H9 (cell line): Measurements from ENCODE around the gene DDAH2. TPM values are rescaled to one million over a fixed set of nuclear protein-coding genes. Genes with fewer than 3 reads are reported as not detected.
A peak's percentile ranks its signal among the peaks of the same experiment; 100 is the strongest.

Experiments used
- DNase-seq: peaks from one replicate; pipeline ENCODE4 v3.0.0-alpha.2; 2017
- H2AFZ ChIP-seq: one replicate; pipeline ENCODE4 v1.6.1; 2013; ENCODE audit warnings: mild to moderate bottlenecking, low read length, control low read depth, moderate library complexity
- H2AK5ac ChIP-seq: 2 replicates; pipeline ENCODE4 v1.6.1; 2013; ENCODE audit warnings: low read length, control low read depth, mixed read lengths; ENCODE audit not compliant: insufficient read length
- H2BK120ac ChIP-seq: one replicate; pipeline ENCODE4 v1.6.1; 2013; ENCODE audit warnings: low read depth, mild to moderate bottlenecking, low read length, control low read depth, inconsistent platforms; ENCODE audit not compliant: poor library complexity, severe bottlenecking
- H2BK12ac ChIP-seq: 2 replicates; pipeline ENCODE4 v1.6.1; 2013; ENCODE audit warnings: low read length, control low read depth, mixed read lengths, low read depth; ENCODE audit not compliant: insufficient read length
- H2BK15ac ChIP-seq: 2 replicates; pipeline ENCODE4 v1.6.1; 2013; ENCODE audit warnings: low read depth, low read length, control low read depth
- H2BK20ac ChIP-seq: one replicate; pipeline ENCODE4 v1.6.1; 2013; ENCODE audit warnings: low read depth, mild to moderate bottlenecking, low read length, control low read depth, inconsistent platforms; ENCODE audit not compliant: poor library complexity, severe bottlenecking
- H2BK5ac ChIP-seq: 2 replicates; pipeline ENCODE4 v1.6.1; 2013; ENCODE audit warnings: low read length, control low read depth, mixed read lengths; ENCODE audit not compliant: insufficient read length
- H3K14ac ChIP-seq: 2 replicates; pipeline ENCODE4 v1.6.1; 2013; ENCODE audit warnings: low read length, control low read depth; ENCODE audit not compliant: insufficient read depth
- H3K18ac ChIP-seq: 2 replicates; pipeline ENCODE4 v1.6.1; 2013; ENCODE audit warnings: low read depth, mild to moderate bottlenecking, mixed read lengths, low read length, control low read depth; ENCODE audit not compliant: insufficient read length
- H3K23ac ChIP-seq: 2 replicates; pipeline ENCODE4 v1.6.1; 2013; ENCODE audit warnings: low read length, control low read depth, mixed read lengths, low read depth; ENCODE audit not compliant: insufficient read length
- H3K23me2 ChIP-seq: 2 replicates; pipeline ENCODE4 v1.6.1; 2013; ENCODE audit warnings: low read depth, mild to moderate bottlenecking, mixed read lengths, low read length, control low read depth; ENCODE audit not compliant: insufficient read length, poor library complexity, severe bottlenecking
- H3K27ac ChIP-seq: 2 replicates; pipeline ENCODE4 v1.5.1; 2013; ENCODE audit warnings: low read length, control low read depth, mixed read lengths, low read depth; ENCODE audit not compliant: insufficient read length
- H3K27me3 ChIP-seq: 2 replicates; pipeline ENCODE4 v1.6.1; 2013; ENCODE audit warnings: low read length, control low read depth, inconsistent platforms; ENCODE audit not compliant: insufficient read depth
- H3K4ac ChIP-seq: 2 replicates; pipeline ENCODE4 v1.6.1; 2013; ENCODE audit warnings: low read depth, mild to moderate bottlenecking, control low read depth, inconsistent platforms, low read length, moderate library complexity
- H3K4me1 ChIP-seq: 2 replicates; pipeline ENCODE4 v1.6.1; 2013; ENCODE audit warnings: low read length, control low read depth, inconsistent platforms; ENCODE audit not compliant: insufficient read depth
- H3K4me2 ChIP-seq: 2 replicates; pipeline ENCODE4 v1.6.1; 2013; ENCODE audit warnings: low read length, control low read depth, mixed read lengths; ENCODE audit not compliant: insufficient read length, insufficient read depth
- H3K56ac ChIP-seq: 2 replicates; pipeline ENCODE4 v1.6.1; 2013; ENCODE audit warnings: low read depth, mild to moderate bottlenecking, mixed read lengths, low read length, control low read depth; ENCODE audit not compliant: insufficient read length
- H3K79me1 ChIP-seq: 2 replicates; pipeline ENCODE4 v1.6.1; 2013; ENCODE audit warnings: low read depth, mild to moderate bottlenecking, moderate library complexity, low read length, control low read depth, inconsistent platforms; ENCODE audit not compliant: insufficient read depth, poor library complexity, severe bottlenecking
- H3K79me2 ChIP-seq: 2 replicates; pipeline ENCODE4 v1.6.1; 2013; ENCODE audit warnings: low read length, control low read depth, inconsistent platforms; ENCODE audit not compliant: insufficient read depth
- H3K9ac ChIP-seq: 2 replicates; pipeline ENCODE4 v1.6.1; 2013; ENCODE audit warnings: low read length, control low read depth, mixed read lengths; ENCODE audit not compliant: insufficient read length; ENCODE audit errors: extremely low read depth
- H3K9me3 ChIP-seq: one replicate; pipeline ENCODE4 v1.6.1; 2013; ENCODE audit warnings: low read depth, low read length, inconsistent platforms; ENCODE audit not compliant: control insufficient read depth
- H3T11ph ChIP-seq: one replicate; pipeline ENCODE4 v1.6.1; 2013; ENCODE audit warnings: mild to moderate bottlenecking, low read length, control low read depth, inconsistent platforms
- H4K20me1 ChIP-seq: one replicate; pipeline ENCODE4 v1.6.1; 2013; ENCODE audit not compliant: control insufficient read depth, insufficient read length, insufficient read depth
- H4K5ac ChIP-seq: 2 replicates; pipeline ENCODE4 v1.6.1; 2013; ENCODE audit warnings: low read depth, mild to moderate bottlenecking, mixed read lengths, low read length, control low read depth; ENCODE audit not compliant: insufficient read length
- H4K8ac ChIP-seq: replicated peaks from 2 replicates; pipeline ENCODE4 v1.6.1; 2013; ENCODE audit warnings: low read length, control low read depth, mixed read lengths, low read depth; ENCODE audit not compliant: insufficient read length
- H4K91ac ChIP-seq: 2 replicates; pipeline ENCODE4 v1.6.1; 2013; ENCODE audit warnings: low read depth, mild to moderate bottlenecking, moderate library complexity, mixed read lengths, low read length, control low read depth; ENCODE audit not compliant: insufficient read length
- H3K27ac Mint-ChIP-seq, 3 experiments: 2 replicates in 2 of 3; 3 replicates in 1 of 3; pipeline ENCODE4 v1.8.0; 2020 to 2021; ENCODE audit warnings: mixed read lengths in 3 of 3, mild to moderate bottlenecking in 1 of 3, moderate library complexity in 1 of 3
- H3K27me3 Mint-ChIP-seq: 2 replicates; pipeline ENCODE4 v1.8.0; 2021; ENCODE audit warnings: low read depth, mild to moderate bottlenecking, moderate library complexity, mixed read lengths
- H3K36me3 Mint-ChIP-seq, 3 experiments: 2 replicates in 2 of 3; 3 replicates in 1 of 3; pipeline ENCODE4 v1.8.0; 2020 to 2021; ENCODE audit warnings: low read depth in 3 of 3, mixed read lengths in 3 of 3; ENCODE audit not compliant: insufficient read depth in 1 of 3
- H3K4me1 Mint-ChIP-seq, 2 experiments: 2 replicates each; pipeline ENCODE4 v1.8.0; 2020; ENCODE audit warnings: mixed read lengths in 2 of 2
- H3K4me3 Mint-ChIP-seq, 2 experiments: 2 replicates in 1 of 2; 3 replicates in 1 of 2; pipeline ENCODE4 v1.8.0; 2020 to 2021; ENCODE audit warnings: mild to moderate bottlenecking in 2 of 2, mixed read lengths in 2 of 2, moderate library complexity in 1 of 2
- H3K9me3 Mint-ChIP-seq, 2 experiments: 2 replicates in 1 of 2; 3 replicates in 1 of 2; pipeline ENCODE4 v1.8.0; 2020; ENCODE audit warnings: mild to moderate bottlenecking in 2 of 2, mixed read lengths in 2 of 2, moderate library complexity in 1 of 2
- WGBS: extraction: QIAGEN DNeasy Blood & Tissue Kit; methylation state at CpG from one replicate; pipeline ENCODE4 v1.1.7; 2013; ENCODE audit warnings: missing lambda C conversion rate, low lambda C conversion rate, mixed read lengths; ENCODE audit not compliant: insufficient read length; ENCODE audit errors: extremely low coverage; 5-methylcytosine and 5-hydroxymethylcytosine counted together
- total RNA-seq: library from RNA; stranded (reverse); gene quantifications from 2 replicates; pipeline ENCODE4 v1.2.1, GENCODE V29; 2021
- TF ChIP-seq, protein P1 (sequence below): fragments of 200-600 bp; sonication (generic); conservative IDR thresholded peaks from 3 replicates; pipeline ENCODE4 v1.8.0; 2021; ENCODE audit warnings: antibody characterized with exemption, mild to moderate bottlenecking

Gene DDAH2
- total RNA-seq, 1 experiment from 2014 or later: 73.2 TPM

DNA sequence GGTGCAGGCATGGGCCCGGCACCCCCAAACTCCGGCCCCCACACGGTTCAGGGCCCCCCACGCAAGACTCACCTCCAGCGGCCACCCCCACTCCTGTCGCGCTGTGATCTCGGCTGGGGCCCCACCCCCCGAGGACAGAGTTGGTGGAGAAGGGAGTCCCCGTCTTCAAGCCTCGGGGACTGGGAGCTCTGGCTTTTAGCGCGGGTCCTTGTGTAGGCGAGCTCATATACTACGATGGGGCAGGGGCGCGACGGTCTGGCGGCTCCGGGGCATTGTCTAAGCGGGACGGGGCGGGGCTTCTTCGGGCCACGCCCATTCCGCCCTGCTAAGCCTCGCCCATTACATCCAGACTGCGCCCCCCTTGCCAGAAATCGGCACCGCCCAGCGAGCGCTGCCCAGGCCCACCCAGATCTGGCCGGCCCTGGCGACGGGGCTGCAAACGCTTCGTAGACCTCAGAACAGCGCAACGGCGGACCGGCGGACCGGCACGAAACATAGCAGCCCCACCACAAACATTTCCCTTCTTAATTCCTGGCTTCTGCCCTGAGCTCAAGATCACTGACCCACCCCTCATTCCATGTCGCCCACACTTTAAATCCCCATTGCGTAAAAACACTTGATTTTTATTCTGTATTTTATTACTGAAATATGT is 1.0 kb upstream of the DDAH2 start:
- no peaks in the 10 kb centered on the region; a peak in 2 of 5 replicates for H3K9me3 Mint-ChIP-seq
- no peak overlapping the region for H3K23ac ChIP-seq
- TF ChIP-seq, protein P1, sequence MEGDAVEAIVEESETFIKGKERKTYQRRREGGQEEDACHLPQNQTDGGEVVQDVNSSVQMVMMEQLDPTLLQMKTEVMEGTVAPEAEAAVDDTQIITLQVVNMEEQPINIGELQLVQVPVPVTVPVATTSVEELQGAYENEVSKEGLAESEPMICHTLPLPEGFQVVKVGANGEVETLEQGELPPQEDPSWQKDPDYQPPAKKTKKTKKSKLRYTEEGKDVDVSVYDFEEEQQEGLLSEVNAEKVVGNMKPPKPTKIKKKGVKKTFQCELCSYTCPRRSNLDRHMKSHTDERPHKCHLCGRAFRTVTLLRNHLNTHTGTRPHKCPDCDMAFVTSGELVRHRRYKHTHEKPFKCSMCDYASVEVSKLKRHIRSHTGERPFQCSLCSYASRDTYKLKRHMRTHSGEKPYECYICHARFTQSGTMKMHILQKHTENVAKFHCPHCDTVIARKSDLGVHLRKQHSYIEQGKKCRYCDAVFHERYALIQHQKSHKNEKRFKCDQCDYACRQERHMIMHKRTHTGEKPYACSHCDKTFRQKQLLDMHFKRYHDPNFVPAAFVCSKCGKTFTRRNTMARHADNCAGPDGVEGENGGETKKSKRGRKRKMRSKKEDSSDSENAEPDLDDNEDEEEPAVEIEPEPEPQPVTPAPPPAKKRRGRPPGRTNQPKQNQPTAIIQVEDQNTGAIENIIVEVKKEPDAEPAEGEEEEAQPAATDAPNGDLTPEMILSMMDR: no peak

More for the DNA sequence above, 1.0 kb upstream of the DDAH2 start:
- no peak overlapping the region for H3T11ph ChIP-seq
- peak; percentile 94 for DNase-seq
- H3K4me1 Mint-ChIP-seq: peaks cover 27 to 28% of the 10 kb centered on the region in 2 experiments
- no peak overlapping the region for H4K5ac ChIP-seq
- H3K27ac Mint-ChIP-seq: peak overlapping the region; percentile 93 to 98 (median 97)
- H2BK12ac ChIP-seq: no peak overlapping the region
- no peak overlapping the region for H2BK5ac ChIP-seq
- no CpG with 5 or more reads among the region's 46 CpGs for WGBS
- H2BK20ac ChIP-seq: no peak overlapping the region
- H4K8ac ChIP-seq: no peak overlapping the region
- H3K56ac ChIP-seq: no peak overlapping the region
- no peaks in the 10 kb centered on the region for H4K20me1 ChIP-seq
- H2BK120ac ChIP-seq: no peak overlapping the region
- no peaks in the 10 kb centered on the region for H3K27me3 ChIP-seq
- no peaks in the 10 kb centered on the region; the same call in 1 of the 2 replicates for H3K79me2 ChIP-seq
- no peak overlapping the region for H2BK15ac ChIP-seq
- no peaks in the 10 kb centered on the region for H3K27me3 Mint-ChIP-seq
- H4K91ac ChIP-seq: no peak overlapping the region
- peaks cover 15% of the 10 kb centered on the region for H3K23me2 ChIP-seq
- H3K79me1 ChIP-seq: no peaks in the 10 kb centered on the region
- no peaks in the 10 kb centered on the region for H3K9me3 ChIP-seq
- no peak overlapping the region for H3K4ac ChIP-seq
- H2AK5ac ChIP-seq: no peak overlapping the region
- peak overlapping the region; percentile 43 for H3K18ac ChIP-seq
- no peak overlapping the region for H3K27ac ChIP-seq
- peaks cover 42 to 76% (median 69%) of the 10 kb centered on the region in 3 experiments for H3K36me3 Mint-ChIP-seq
- peak overlapping the region; percentile 60 for H3K4me2 ChIP-seq
- peak overlapping the region; percentile 54 for H3K14ac ChIP-seq
- H3K4me3 Mint-ChIP-seq: peak overlapping the region; percentile 83 to 98
- H2AFZ ChIP-seq: no peak overlapping the region
- peaks cover 5% of the 10 kb centered on the region; the same call in 1 of the 2 replicates for H3K4me1 ChIP-seq
- H3K9ac ChIP-seq: no peak overlapping the region
